ENCODE data around the gene OCA2.

OCA2 gene

GRCh38 chr15:28018291-28019044 is 80.6 kb downstream of the OCA2 start:
- Histone ChIP-seq H2BK12ac (ENCODE audit: low read length) (no peak overlapping the region), H3K36me3 (ENCODE audit: control insufficient read depth in 1 of 2, insufficient read depth in 2 of 2, low read length in 2 of 2) (no peaks in the 10 kb centered on the region), H3K79me1 (ENCODE audit: low read length) (no peaks in the 10 kb centered on the region), H3K79me2 (ENCODE audit: control insufficient read depth, insufficient read depth, low read length, poor library complexity) (no peaks in the 10 kb centered on the region), H3K4me3 (ENCODE audit: low read depth, low read length) (no peak overlapping the region), H3K9me3 (ENCODE audit: insufficient read depth, low read depth, low read length) (peaks cover 3% of the 10 kb centered on the region), H2BK120ac (ENCODE audit: insufficient read depth, low read length, poor library complexity) (no peak overlapping the region), H4K91ac (ENCODE audit: low read depth, low read length) (no peak overlapping the region), H3K23ac (ENCODE audit: low read length) (no peak overlapping the region), H4K8ac (ENCODE audit: low read depth, low read length) (no peak overlapping the region), H3K27me3 (ENCODE audit: insufficient read depth, low read length) (no peaks in the 10 kb centered on the region), H2AK5ac (ENCODE audit: low read length) (no peak overlapping the region), H3K14ac (ENCODE audit: low read length) (no peak overlapping the region), H3K4ac (ENCODE audit: low read depth, low read length) (no peak overlapping the region), H3K4me1 (ENCODE audit: control insufficient read depth in 1 of 2, insufficient read depth in 2 of 2, low read length in 2 of 2) (no peaks in the 10 kb centered on the region), H4K12ac (ENCODE audit: low read depth, low read length) (no peak overlapping the region), H3K18ac (ENCODE audit: low read length) (no peak overlapping the region), H3K4me2 (ENCODE audit: low read length) (no peak overlapping the region), H2BK5ac (ENCODE audit: low read depth, low read length, poor library complexity) (no peak overlapping the region), H3K9ac (ENCODE audit: low read length) (no peak overlapping the region), H3K27ac (ENCODE audit: low read depth, low read length) (no peak overlapping the region), H2AFZ (ENCODE audit: insufficient read depth, low read length, poor library complexity) (no peak overlapping the region)
- WGBS (ENCODE audit: extremely low coverage, insufficient coverage, insufficient read length), result no CpG with 5 or more reads among the region's 26 CpGs
- no peak for DNase-seq

- no peaks in the 10 kb centered on the region for H3K79me2 ChIP-seq (ENCODE audit: control insufficient read depth, insufficient read depth, low read length, poor library complexity)
- no peak overlapping the region for H2AFZ ChIP-seq (ENCODE audit: insufficient read depth, low read length, poor library complexity)
- H3K4me2 ChIP-seq (ENCODE audit: low read length), result no peak overlapping the region
- WGBS (ENCODE audit: extremely low coverage, insufficient coverage, insufficient read length), result no CpG with 5 or more reads among the region's 10 CpGs
- no peaks in the 10 kb centered on the region for H3K4me1 ChIP-seq (ENCODE audit: control insufficient read depth in 1 of 2, insufficient read depth in 2 of 2, low read length in 2 of 2)
- no peaks in the 10 kb centered on the region for H3K27me3 ChIP-seq (ENCODE audit: insufficient read depth, low read length)
- H3K23ac ChIP-seq (ENCODE audit: low read length), result no peak overlapping the region
- no peaks in the 10 kb centered on the region for H3K36me3 ChIP-seq (ENCODE audit: control insufficient read depth in 1 of 2, insufficient read depth in 2 of 2, low read length in 2 of 2)
- no peak overlapping the region for H4K8ac ChIP-seq (ENCODE audit: low read depth, low read length)
- H3K14ac ChIP-seq (ENCODE audit: low read length), result no peak overlapping the region
- H3K9ac ChIP-seq (ENCODE audit: low read length), result no peak overlapping the region
- no peak overlapping the region for H2BK12ac ChIP-seq (ENCODE audit: low read length)
- H3K4me3 ChIP-seq (ENCODE audit: low read depth, low read length), result no peak overlapping the region
- H2BK5ac ChIP-seq (ENCODE audit: low read depth, low read length, poor library complexity), result no peak overlapping the region
- no peak overlapping the region for H4K91ac ChIP-seq (ENCODE audit: low read depth, low read length)
- H3K18ac ChIP-seq (ENCODE audit: low read length), result no peak overlapping the region
- no peak overlapping the region for H4K12ac ChIP-seq (ENCODE audit: low read depth, low read length)
- no peak overlapping the region for H2AK5ac ChIP-seq (ENCODE audit: low read length)
- no peak overlapping the region for H3K4ac ChIP-seq (ENCODE audit: low read depth, low read length)
- no peaks in the 10 kb centered on the region for H3K9me3 ChIP-seq (ENCODE audit: insufficient read depth, low read depth, low read length)
- H2BK120ac ChIP-seq (ENCODE audit: insufficient read depth, low read length, poor library complexity), result no peak overlapping the region
- no peaks in the 10 kb centered on the region for H3K79me1 ChIP-seq (ENCODE audit: low read length)
- no peak overlapping the region for H3K27ac ChIP-seq (ENCODE audit: low read depth, low read length)
- DNase-seq, result no peak
Measured at GRCh38 chr15:28017423-28017924, 81.6 kb downstream of the OCA2 start.

- H2BK5ac ChIP-seq (ENCODE audit: low read depth, low read length, poor library complexity), result no peak overlapping the region
- H2AFZ ChIP-seq (ENCODE audit: insufficient read depth, low read length, poor library complexity), result no peak overlapping the region
- no peak overlapping the region for H2BK12ac ChIP-seq (ENCODE audit: low read length)
- no peak overlapping the region for H3K18ac ChIP-seq (ENCODE audit: low read length)
- no peak overlapping the region for H2BK120ac ChIP-seq (ENCODE audit: insufficient read depth, low read length, poor library complexity)
- no peak overlapping the region for H3K9ac ChIP-seq (ENCODE audit: low read length)
- no peak overlapping the region for H4K8ac ChIP-seq (ENCODE audit: low read depth, low read length)
- no peak overlapping the region for H3K23ac ChIP-seq (ENCODE audit: low read length)
- no peak overlapping the region for H4K91ac ChIP-seq (ENCODE audit: low read depth, low read length)
- no CpG with 5 or more reads among the region's 10 CpGs for WGBS (ENCODE audit: extremely low coverage, insufficient coverage, insufficient read length)
- H2AK5ac ChIP-seq (ENCODE audit: low read length), result no peak overlapping the region
- no peaks in the 10 kb centered on the region for H3K4me1 ChIP-seq (ENCODE audit: control insufficient read depth in 1 of 2, insufficient read depth in 2 of 2, low read length in 2 of 2)
- no peaks in the 10 kb centered on the region for H3K9me3 ChIP-seq (ENCODE audit: insufficient read depth, low read depth, low read length)
- H3K14ac ChIP-seq (ENCODE audit: low read length), result no peak overlapping the region
- no peak overlapping the region for H3K4ac ChIP-seq (ENCODE audit: low read depth, low read length)
- no peak overlapping the region for H3K27ac ChIP-seq (ENCODE audit: low read depth, low read length)
- no peak overlapping the region for H4K12ac ChIP-seq (ENCODE audit: low read depth, low read length)
- H3K36me3 ChIP-seq (ENCODE audit: control insufficient read depth in 1 of 2, insufficient read depth in 2 of 2, low read length in 2 of 2), result no peaks in the 10 kb centered on the region
- H3K4me3 ChIP-seq (ENCODE audit: low read depth, low read length), result no peak overlapping the region
- no peaks in the 10 kb centered on the region for H3K79me2 ChIP-seq (ENCODE audit: control insufficient read depth, insufficient read depth, low read length, poor library complexity)
- H3K79me1 ChIP-seq (ENCODE audit: low read length), result no peaks in the 10 kb centered on the region
- H3K27me3 ChIP-seq (ENCODE audit: insufficient read depth, low read length), result no peaks in the 10 kb centered on the region
- DNase-seq, result no peak
- H3K4me2 ChIP-seq (ENCODE audit: low read length), result no peak overlapping the region
Measured at GRCh38 chr15:28015855-28016254, 83.3 kb downstream of the OCA2 start.

- no peak overlapping the region for H3K14ac ChIP-seq (ENCODE audit: low read length)
- no peak overlapping the region for H3K9ac ChIP-seq (ENCODE audit: low read length)
- H3K4me3 ChIP-seq (ENCODE audit: low read depth, low read length), result no peak overlapping the region
- no peak overlapping the region for H2BK12ac ChIP-seq (ENCODE audit: low read length)
- no peaks in the 10 kb centered on the region for H3K27me3 ChIP-seq (ENCODE audit: insufficient read depth, low read length)
- H2AK5ac ChIP-seq (ENCODE audit: low read length), result no peak overlapping the region
- no peak overlapping the region for H4K12ac ChIP-seq (ENCODE audit: low read depth, low read length)
- no peak overlapping the region for H3K4me2 ChIP-seq (ENCODE audit: low read length)
- WGBS (ENCODE audit: extremely low coverage, insufficient coverage, insufficient read length), result no CpG with 5 or more reads among the region's 23 CpGs
- no peak overlapping the region for H2AFZ ChIP-seq (ENCODE audit: insufficient read depth, low read length, poor library complexity)
- DNase-seq, result no peak
- no peaks in the 10 kb centered on the region for H3K36me3 ChIP-seq (ENCODE audit: control insufficient read depth in 1 of 2, insufficient read depth in 2 of 2, low read length in 2 of 2)
- no peak overlapping the region for H3K23ac ChIP-seq (ENCODE audit: low read length)
- no peaks in the 10 kb centered on the region for H3K79me1 ChIP-seq (ENCODE audit: low read length)
- no peak overlapping the region for H4K91ac ChIP-seq (ENCODE audit: low read depth, low read length)
- H2BK120ac ChIP-seq (ENCODE audit: insufficient read depth, low read length, poor library complexity), result no peak overlapping the region
- no peak overlapping the region for H3K4ac ChIP-seq (ENCODE audit: low read depth, low read length)
- H3K9me3 ChIP-seq (ENCODE audit: insufficient read depth, low read depth, low read length), result no peaks in the 10 kb centered on the region
- H3K4me1 ChIP-seq (ENCODE audit: control insufficient read depth in 1 of 2, insufficient read depth in 2 of 2, low read length in 2 of 2), result no peaks in the 10 kb centered on the region
- H4K8ac ChIP-seq (ENCODE audit: low read depth, low read length), result no peak overlapping the region
- H3K18ac ChIP-seq (ENCODE audit: low read length), result no peak overlapping the region
- H2BK5ac ChIP-seq (ENCODE audit: low read depth, low read length, poor library complexity), result no peak overlapping the region
- H3K79me2 ChIP-seq (ENCODE audit: control insufficient read depth, insufficient read depth, low read length, poor library complexity), result no peaks in the 10 kb centered on the region
- H3K27ac ChIP-seq (ENCODE audit: low read depth, low read length), result no peak overlapping the region
Measured at GRCh38 chr15:28014623-28015200, 84.4 kb downstream of the OCA2 start.

Measured in trophoblast cell (in vitro differentiated cells and primary cell).